Esophagus squamous epithelium (tissue), 4 donors: ENCODE data around the gene KHDC1L.
"Not testable (repeated sequence)": the region's sequence is repeated elsewhere in the genome, so short reads cannot be mapped to it uniquely, and the experiment has no call there.

ENCODE experiments used
- CTCF ChIP-seq, 6 experiments: fragments of 450-650 bp in 4 of 6; fragments of 200-600 bp in 2 of 6; sonication (generic) in 2 of 6; IDR thresholded peaks; one replicate each; pipeline ENCODE4 v1.5.1; 2016 to 2019; ENCODE audit warnings: antibody characterized with exemption in 6 of 6, mild to moderate bottlenecking in 4 of 6, moderate library complexity in 4 of 6
- POLR2A ChIP-seq, 4 donors: fragments of 450-650 bp; IDR thresholded peaks; one replicate each; pipeline ENCODE4 v1.6.1; 2017; ENCODE audit warnings: antibody characterized with exemption in 4 of 4, mild to moderate bottlenecking in 4 of 4, moderate library complexity in 3 of 4

- TF ChIP-seq CTCF, POLR2A (IDR thresholded peaks at IDR 0.05): not testable (repeated sequence)
These were observed 8.7 kb upstream of the KHDC1L start for GRCh38 chr6:73233971-73234370.
